Epithelial cell of proximal tubule (primary cell): Measurements from ENCODE around the gene OLAH. TPM values are rescaled to one million over a fixed set of nuclear protein-coding genes. Genes with fewer than 3 reads are reported as not detected.

ENCODE experiments used
- DNase-seq: peaks from one replicate; pipeline ENCODE4 v3.0.0-alpha.2; 2011; ENCODE audit warnings: low read depth
- H3K4me3 ChIP-seq: 2 replicates; pipeline ENCODE4 v1.5.1; 2011; ENCODE audit warnings: low read depth, mild to moderate bottlenecking, low read length
- total RNA-seq: library from RNA; depleted of rRNA; stranded (reverse); fragments of >200 nt; gene quantifications from 2 replicates; pipeline ENCODE4 v1.2.3, GENCODE V29; 2015
- TF ChIP-seq, protein P1 (sequence below): conservative IDR thresholded peaks from 2 replicates; pipeline ENCODE4 v1.5.1; 2012; ENCODE audit warnings: low read depth, mild to moderate bottlenecking, low read length

OLAH gene
- total RNA-seq, 1 donor from 2014 or later, result 4.3 TPM

GRCh38 chr10:15112657-15113056 is 68.9 kb downstream of the OLAH start:
- H3K4me3 ChIP-seq, result no peak overlapping the region
- DNase-seq, result no peak
- TF ChIP-seq, protein P1, sequence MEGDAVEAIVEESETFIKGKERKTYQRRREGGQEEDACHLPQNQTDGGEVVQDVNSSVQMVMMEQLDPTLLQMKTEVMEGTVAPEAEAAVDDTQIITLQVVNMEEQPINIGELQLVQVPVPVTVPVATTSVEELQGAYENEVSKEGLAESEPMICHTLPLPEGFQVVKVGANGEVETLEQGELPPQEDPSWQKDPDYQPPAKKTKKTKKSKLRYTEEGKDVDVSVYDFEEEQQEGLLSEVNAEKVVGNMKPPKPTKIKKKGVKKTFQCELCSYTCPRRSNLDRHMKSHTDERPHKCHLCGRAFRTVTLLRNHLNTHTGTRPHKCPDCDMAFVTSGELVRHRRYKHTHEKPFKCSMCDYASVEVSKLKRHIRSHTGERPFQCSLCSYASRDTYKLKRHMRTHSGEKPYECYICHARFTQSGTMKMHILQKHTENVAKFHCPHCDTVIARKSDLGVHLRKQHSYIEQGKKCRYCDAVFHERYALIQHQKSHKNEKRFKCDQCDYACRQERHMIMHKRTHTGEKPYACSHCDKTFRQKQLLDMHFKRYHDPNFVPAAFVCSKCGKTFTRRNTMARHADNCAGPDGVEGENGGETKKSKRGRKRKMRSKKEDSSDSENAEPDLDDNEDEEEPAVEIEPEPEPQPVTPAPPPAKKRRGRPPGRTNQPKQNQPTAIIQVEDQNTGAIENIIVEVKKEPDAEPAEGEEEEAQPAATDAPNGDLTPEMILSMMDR, result no peak

DNA sequence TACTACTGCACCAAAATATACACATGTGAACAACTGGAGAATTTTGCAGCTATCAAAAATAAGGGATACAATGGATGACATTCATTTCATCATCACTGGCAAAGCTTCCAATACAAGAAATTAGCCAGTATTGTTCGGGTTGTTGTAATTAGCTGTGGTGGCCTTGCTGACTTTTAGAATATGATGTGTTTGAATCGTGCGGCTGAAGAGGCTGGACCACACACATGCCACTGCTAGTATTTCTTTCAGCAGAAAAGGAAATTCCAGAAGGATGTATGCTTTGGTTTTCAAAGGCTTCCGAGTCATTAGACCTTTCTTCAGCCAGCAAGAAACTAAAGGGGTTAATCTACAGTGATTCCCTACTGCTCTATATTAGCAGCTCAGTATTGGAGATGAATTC is 70.0 kb downstream of the OLAH start:
- no peak overlapping the region for H3K4me3 ChIP-seq
- no peak for DNase-seq
- TF ChIP-seq, protein P1, result no peak

- TF ChIP-seq, protein P1, result no peak
- H3K4me3 ChIP-seq, result no peak overlapping the region
- DNase-seq, result no peak
Observed at GRCh38 chr10:15116225-15116624, 72.5 kb downstream of the OLAH start.

- no peak for DNase-seq
- TF ChIP-seq, protein P1, result no peak
- no peak overlapping the region for H3K4me3 ChIP-seq
Observed at GRCh38 chr10:15118615-15119014, 74.9 kb downstream of the OLAH start.

DNA sequence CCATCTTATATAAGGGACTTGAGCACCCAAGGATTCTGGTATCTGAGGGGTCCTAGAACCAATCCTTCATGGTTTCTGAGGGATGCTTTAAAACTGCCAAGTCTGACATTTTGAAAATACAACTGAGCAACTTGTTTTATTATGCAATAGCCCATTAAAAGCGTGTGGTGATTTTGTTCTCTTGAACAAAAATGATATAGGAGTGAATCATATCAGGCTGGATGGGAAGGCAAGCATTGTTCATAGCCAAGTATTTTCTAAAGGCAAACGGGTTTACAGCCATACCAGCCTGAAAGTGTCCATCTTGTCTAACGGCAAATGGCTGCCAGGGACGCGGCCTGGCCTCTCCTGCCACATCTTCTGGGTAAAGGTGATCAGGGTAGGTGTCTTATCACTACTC is 76.8 kb downstream of the OLAH start:
- DNase-seq, result no peak
- no peak overlapping the region for H3K4me3 ChIP-seq
- TF ChIP-seq, protein P1, result no peak

GRCh38 chr10:15121707-15122106 is 78.0 kb downstream of the OLAH start:
- no peak for DNase-seq
- TF ChIP-seq, protein P1, result no peak

DNA sequence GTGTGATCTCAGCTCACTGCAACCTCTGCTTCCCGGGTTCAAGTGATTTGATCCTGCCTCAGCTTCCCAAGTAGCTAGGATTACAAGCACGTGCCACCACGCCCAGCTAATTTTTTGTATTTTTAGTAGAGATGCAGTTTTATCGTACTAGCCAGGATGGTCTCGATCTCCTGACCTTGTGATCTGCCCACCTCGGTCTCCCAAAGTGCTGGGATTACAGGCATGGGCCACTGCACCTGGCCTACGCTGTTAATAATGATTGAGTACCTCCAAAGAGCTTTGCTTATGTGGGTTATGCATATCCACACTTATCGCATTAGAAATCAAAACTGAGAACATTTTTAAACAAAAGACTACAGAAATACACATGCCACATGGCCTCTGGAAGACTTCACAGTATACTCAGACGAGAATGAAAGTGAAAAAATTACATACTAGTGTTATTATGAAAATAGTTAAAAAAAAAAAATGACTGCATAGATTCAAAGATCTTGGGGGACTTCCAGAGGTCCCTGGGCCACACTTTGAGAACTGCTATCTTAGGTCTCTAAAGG is 78.8 kb downstream of the OLAH start:
- TF ChIP-seq, protein P1, result no peak
- no peak overlapping the region for H3K4me3 ChIP-seq
- DNase-seq, result no peak

More at GRCh38 chr10:15121707-15122106, 78.0 kb downstream of the OLAH start:
- H3K4me3 ChIP-seq, result no peak overlapping the region
